GM19043 (cell line): Measurements from ENCODE around the gene RAB40B.

ENCODE experiments used
- ATAC-seq: cut with Tn5 transposase; IDR thresholded peaks from one replicate; pipeline ENCODE4 v1.9.1; 2021; ENCODE audit warnings: low read depth; ENCODE audit not compliant: unreplicated experiment

The RAB40B gene

DNA sequence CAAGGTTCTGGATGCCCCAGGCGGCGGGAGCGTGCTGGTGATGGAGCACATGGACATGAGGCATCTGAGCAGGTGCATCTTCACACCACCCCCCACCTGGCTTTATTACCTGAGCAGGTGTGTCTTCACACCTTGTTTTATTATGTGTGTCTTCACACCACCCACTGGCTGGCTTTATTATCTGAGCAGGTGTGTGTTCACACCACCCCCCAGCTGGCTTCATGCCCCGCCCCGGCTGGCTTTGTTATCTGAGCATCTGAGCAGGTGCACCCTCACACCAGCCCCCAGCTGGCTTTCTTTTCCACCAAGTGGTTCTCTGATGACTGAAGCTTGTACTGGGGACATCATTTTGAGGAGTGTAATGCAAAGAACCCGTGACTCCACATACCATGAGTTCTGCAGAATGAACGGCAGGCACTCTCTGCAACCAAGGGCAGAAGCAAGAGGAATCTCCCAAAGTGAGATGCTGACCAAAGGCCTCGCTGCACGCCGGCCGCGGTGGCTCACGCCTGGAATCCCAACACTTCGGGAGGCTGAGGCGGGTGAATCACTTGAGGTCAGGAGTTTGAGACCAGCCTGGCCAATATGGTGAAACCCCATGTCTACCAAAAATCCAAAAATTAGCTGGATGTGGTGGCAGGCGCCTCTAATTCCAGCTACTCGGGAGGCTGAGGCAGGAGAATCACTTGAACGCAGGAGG is 20.6 kb upstream of the RAB40B start:
- no peak for ATAC-seq

DNA sequence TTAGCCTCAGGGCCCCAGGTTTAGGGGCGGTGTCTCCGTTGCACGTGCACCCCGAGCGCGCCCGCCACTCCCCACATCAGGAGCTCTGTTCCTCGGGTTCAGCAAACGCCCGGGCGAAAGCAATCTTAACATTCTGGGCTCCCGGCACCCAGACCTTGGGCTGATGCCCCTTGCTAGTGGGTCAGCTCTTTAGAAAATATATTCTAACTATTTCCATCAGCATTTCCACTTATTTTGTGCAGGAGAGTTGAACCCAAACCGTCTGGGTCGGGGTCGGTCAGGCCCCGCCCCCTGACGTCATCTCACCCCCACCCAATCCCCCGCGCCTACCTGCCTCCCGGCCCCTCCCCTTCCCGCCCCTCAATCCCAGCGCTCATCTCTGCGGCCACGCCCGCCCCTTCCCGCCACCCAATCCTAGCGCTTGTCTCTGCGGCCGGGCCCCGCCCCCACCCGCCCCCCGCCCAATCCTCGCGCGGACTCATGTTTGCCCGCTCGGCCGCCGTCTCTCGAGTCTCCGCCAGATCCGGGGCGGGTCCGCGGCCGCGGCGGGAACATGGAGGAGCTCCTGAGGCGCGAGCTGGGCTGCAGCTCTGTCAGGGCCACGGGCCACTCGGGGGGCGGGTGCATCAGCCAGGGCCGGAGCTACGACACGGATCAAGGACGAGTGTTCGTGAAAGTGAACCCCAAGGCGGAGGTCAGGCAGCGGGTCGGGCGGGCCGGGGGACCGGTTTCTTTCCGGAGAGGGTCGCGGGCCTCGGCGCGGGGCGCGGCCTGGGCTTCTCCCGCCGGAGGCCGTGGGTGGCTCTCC is 17.9 kb upstream of the RAB40B start, which contains the start of gene FN3KRP:
Gene FN3KRP (plus strand): TSS at position 504 of the 808 bp plus-strand sequence. CDS start 50 bp downstream, at position 554.
- peak; percentile 53 for ATAC-seq

DNA sequence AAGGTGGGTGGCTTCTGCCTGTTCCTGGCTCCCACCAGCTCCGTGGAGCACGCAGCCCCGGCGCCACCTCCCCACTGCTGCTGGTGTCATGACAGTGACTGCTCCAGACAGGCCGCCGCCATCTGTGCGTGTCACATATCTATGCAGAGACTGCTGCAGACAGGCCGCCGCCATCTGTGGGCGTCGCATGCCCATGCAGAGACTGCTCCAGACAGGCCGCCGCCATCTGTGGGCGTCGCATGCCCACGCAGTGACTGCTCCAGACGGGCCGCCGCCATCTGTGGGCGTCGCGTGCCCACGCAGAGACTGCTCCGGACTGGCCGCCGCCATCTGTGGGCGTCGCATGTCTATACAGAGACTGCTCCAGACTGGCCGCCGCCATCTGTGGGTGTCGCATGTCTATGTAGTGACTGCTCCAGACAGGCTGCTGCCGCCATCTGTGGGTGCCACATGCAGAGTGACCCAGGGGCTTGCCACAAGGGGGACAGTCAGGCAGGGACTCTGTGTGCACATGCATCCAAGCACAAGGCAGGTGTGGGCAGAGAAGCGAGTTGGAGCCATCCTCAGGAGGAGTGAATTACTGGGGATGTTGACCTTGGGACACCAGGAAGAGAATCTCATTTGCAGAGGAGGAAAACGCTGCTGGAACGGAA is 14.7 kb upstream of the RAB40B start:
- no peak for ATAC-seq

- no peak for ATAC-seq
Measured at GRCh38 chr17:82710499-82711232, 12.2 kb upstream of the RAB40B start.

DNA sequence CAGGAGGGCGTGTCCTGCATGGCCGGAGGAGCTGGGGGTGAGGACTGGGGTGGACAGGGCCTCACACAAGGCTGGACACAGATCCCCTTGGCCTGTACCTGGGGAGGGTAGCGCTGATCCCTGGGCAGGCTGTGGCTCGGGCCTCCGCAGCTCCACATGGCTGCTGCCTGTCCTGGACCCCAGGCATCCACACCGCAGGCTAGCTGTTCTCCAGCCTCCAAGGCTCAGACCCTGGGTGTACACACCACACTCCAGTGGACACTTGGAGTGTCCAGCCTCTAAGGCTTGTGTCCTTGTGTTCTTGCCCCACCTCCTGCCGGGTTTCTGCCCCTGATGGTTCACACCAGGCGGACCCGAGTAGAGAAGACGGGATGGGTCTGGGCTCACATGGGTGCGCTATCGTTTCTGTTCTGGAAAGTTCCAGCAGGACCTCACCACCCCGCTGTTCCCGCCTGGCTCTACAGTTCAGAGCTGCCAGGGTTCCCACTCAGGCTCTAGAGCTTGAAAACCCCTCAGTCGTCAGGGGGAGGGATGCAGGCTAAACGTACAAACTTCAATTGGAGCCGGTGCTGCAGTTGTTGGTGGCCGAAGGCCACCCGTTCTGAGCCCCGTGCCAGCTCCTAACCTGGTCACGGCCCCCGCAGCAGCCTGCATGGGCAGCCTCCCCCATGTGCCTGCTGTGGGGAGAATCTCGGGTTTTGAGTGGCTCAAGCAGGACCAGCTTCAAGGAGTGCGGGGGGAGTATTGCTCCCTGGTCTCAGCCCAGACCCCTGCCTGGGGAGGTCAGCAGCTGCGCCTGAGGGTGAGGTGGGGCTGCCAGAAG is 11.4 kb upstream of the RAB40B start:
- ATAC-seq, result no peak

GRCh38 chr17:82709024-82709675 is 10.7 kb upstream of the RAB40B start:
- ATAC-seq, result no peak

- no peak for ATAC-seq
Measured at GRCh38 chr17:82705756-82706155, 7.3 kb upstream of the RAB40B start.

GRCh38 chr17:82704886-82705285 is 6.4 kb upstream of the RAB40B start:
- ATAC-seq, result no peak

GRCh38 chr17:82703935-82704865 is 5.7 kb upstream of the RAB40B start:
- ATAC-seq, result no peak

DNA sequence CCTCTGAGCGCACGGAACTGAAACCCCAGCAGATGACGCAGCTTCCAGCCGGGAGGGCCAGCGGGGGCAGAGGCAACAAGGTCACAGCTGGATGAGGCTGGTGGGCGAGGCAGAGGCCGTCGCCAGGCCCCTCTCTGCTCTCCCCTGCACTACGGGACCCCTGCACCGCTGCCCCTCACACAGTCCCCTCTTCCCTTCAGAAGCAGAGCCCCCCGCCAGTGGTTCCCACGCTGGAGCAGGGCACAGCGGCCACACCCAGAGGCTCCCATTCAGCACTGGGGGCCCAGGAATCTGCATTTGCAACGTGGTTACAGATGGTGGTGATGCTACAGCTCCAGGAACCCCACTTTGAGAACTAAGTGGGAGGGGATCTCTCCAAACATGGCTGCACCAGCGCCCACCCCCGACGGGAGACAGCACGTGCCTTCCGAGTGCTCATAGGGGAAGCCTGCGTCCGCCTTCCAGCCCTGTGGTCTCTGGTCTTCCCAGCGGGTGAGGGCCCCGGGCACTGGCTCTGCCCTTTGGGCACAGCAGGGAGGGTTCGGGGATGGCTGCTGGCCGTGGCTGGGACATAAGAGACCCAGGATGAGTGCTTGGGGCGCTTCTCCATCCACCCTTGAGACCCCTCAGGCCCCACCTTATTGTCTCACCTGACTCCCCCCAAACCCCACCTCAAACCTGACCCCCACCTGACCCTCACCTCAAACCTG is 4.7 kb upstream of the RAB40B start:
- ATAC-seq, result no peak

- no peak for ATAC-seq
Measured at GRCh38 chr17:82702231-82702927, 3.9 kb upstream of the RAB40B start.

DNA sequence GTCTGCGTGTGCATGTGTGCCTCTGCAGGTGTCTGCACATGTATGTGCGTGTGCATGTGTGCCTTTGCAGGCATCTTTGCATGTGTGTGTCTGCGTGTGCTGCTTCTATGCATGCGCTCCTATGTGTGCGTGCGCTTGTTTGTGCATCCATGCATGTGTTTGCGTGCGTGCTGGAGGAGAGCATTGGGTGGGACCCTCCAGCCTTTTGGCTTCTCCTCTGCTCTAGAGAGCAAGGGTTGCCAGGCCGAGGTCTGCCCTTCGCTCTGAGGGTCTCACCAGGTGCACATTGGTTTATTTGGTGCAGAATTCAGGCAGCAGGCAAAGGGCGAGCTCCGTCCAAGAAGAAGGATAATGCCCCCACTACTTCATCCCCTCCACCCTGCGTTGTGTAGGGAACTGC is 1.1 kb upstream of the RAB40B start:
- no peak for ATAC-seq

DNA sequence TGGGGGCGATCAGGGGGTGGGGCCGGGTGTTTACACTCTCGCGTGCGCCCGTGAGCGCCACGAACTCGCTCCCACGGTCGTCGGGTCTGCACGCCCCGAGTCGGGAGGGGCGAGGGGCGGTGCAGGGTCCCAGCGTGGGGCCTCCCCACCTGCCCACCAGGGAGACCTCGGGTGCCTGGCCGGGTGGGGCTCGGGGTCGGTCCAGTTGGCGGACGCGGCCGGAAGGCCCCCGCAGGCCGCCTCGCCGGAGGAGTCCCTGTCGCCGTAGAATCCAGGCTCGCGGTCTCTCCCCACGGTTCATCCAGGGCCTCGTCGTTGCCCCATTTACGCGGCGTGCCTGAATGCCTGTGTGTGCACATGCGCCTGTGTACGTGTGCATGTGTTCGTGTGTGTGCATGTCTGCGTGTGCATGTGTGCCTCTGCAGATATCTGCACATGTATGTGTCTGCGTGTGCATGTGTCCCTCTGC is 510 bp upstream of the RAB40B start:
- ATAC-seq, result no peak

- no peak for ATAC-seq
Measured at GRCh38 chr17:82697808-82698064, 762 bp downstream of the RAB40B start.

DNA sequence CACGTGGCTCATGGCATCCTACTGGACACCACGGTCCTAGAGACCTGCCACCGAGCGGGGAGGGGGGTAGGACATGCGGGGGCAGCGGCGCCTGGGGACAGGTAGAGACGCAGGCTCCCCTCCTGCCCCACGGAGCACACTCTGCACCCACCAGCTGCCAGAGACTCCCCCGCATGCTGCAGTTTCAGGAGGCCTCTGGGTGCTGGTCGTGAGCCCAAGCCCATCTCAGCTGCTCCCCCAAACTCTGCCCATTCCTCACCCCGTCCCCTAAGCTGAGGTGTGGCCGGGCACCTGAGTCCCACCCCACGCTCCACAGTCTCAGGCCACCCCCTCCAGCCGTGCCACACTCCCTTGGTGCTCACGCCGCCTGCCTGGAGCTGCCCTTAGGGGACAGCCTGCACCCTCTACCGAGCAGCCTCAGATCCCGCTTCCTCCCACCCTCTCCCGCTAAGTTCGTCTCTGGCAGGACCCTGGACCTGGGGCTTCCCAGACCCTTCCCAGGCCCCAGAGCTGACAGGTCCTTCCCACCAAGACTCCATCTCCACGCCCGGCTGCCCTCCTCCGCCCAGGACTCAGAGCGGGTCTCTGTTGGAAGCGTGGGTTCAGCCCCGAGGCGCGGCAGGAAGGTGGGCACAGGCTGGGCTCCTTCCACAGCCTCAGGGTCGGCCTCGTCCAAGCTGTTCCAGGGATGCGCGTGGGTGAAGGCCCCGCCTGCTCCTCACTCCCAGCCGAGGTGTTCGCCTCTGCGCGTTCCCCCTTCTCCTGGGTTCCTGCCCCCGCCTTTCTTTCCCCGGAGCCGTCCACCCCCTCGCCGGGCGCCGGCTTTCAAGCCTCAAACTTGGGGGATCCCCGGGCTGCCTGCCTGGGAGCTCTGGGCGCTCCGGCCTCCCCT is 1.3 kb downstream of the RAB40B start:
- ATAC-seq, result no peak

DNA sequence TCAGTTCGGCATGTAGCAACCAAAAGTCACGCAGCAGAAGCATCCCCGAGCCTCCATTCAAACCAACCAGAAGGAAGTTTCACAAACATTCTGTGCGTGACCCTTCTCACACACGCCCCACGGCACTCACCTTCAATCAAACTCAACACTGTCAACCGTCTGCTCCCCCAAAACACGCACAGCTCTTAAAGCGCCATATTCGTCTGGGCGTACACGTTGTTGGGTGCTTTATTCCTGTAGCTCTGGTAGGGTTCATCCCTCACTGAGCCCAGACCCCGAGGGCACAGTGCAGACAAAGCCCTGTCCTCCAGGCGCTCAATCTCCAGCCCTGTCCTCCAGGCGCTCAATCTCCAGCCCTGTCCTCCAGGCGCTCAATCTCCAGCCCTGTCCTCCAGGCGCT is 2.2 kb downstream of the RAB40B start:
- no peak for ATAC-seq
